ENCODE data around the gene P2RX6.
A peak's percentile ranks its signal among the peaks of the same experiment; 100 is the strongest.
"Not testable (repeated sequence)": the region's sequence is repeated elsewhere in the genome, so short reads cannot be mapped to it uniquely, and the experiment has no call there.

The P2RX6 gene

DNA sequence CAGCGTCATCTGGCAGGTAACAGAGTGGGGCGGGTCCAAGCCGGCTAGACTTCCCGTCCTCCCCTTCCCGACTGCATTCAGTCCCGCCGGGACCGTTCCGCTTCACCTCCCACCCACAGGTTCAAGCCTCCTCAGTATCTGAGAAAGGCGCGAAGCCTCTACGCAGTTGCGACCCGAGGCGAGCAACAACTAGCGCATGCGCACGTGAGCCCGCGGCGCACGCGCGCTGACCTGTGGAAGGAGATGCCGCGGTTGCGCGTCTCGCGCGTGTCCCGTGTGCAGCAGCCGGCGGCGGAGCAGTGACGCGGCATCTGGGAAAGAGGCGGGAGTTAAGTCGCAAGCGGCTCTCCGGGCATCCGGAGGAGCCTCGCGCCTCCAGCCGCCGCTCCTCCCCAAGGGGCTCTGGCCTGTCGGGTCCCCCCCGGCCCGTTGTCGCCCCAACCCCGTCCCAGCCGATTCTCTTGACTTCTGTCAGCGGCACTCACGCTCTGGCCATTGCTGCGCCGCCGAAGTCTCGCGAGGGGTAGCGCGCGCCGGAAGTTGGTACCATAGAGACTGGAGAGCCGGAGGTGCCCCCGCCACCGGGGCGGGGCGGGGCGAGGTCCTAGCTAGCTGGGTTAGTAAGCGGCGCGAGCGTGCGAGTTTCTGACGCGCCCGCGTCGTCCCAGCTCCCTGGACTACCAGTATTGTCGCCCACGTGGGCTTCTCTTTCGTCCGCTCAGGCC lies 13.2 kb upstream of the P2RX6 start, which contains the start of gene THAP7:
THAP7 (minus strand) TSS at position 518 of the 725 bp plus-strand sequence; CDS start at position 311, 207 bp downstream.
- peak within 1 kb of the TSS; percentile 99 for H3K27ac ChIP-seq (ENCODE audit: low read depth, low read length)
- no peaks in the 10 kb centered on the region for H3K9me3 ChIP-seq (ENCODE audit: control insufficient read depth in 1 of 2, low read length in 2 of 2)
- H3K36me3 ChIP-seq (ENCODE audit: control insufficient read depth in 1 of 2, insufficient read depth in 2 of 2, low read length in 2 of 2) = peaks cover 0 to 32% of the 10 kb centered on the region in 2 donors
- peak within 1 kb of the TSS; percentile 89 to 93 for H3K4me3 ChIP-seq (ENCODE audit: low read depth in 1 of 2, low read length in 2 of 2)
- no peaks in the 10 kb centered on the region for H3K27me3 ChIP-seq (ENCODE audit: control insufficient read depth in 1 of 2, insufficient read depth in 2 of 2, low read length in 2 of 2)
- peaks cover 25 to 36% of the 10 kb centered on the region in 2 donors for H3K4me1 ChIP-seq (ENCODE audit: control insufficient read depth in 1 of 2, insufficient read depth in 2 of 2, low read length in 2 of 2)
- H3K9ac ChIP-seq (ENCODE audit: low read depth in 1 of 2, low read length in 2 of 2) = peak within 1 kb of the TSS; percentile 93 to 94

DNA sequence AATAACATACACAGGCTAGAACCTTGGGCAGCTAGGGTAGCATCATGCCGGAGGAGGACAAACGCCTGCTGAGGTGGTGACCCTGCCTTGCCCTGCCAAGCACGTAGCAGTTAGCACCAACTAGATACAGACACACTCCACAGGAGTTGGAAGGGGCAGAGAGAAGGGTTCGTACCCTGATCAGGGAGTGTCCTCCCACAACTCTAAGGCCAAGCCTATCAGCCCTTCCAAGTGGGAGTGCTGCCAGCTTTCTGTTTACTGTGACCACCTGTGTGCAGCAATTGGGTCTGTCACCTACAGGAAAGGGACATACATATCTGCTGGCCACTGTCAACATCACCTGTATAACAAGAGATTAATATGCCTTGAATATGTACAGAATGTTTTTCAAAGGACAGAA lies 11.2 kb upstream of the P2RX6 start:
- Histone ChIP-seq H3K4me1 (ENCODE audit: control insufficient read depth in 1 of 2, insufficient read depth in 2 of 2, low read length in 2 of 2) (peaks cover 25 to 36% of the 10 kb centered on the region in 2 donors), H3K27ac (ENCODE audit: low read depth, low read length) (no peak overlapping the region), H3K4me3 (ENCODE audit: low read depth in 1 of 2, low read length in 2 of 2) (peak overlapping the region in 1 of 2 donors; percentile 22), H3K9me3 (ENCODE audit: control insufficient read depth in 1 of 2, low read length in 2 of 2) (no peaks in the 10 kb centered on the region), H3K9ac (ENCODE audit: low read depth in 1 of 2, low read length in 2 of 2) (no peak overlapping the region), H3K27me3 (ENCODE audit: control insufficient read depth in 1 of 2, insufficient read depth in 2 of 2, low read length in 2 of 2) (no peaks in the 10 kb centered on the region), H3K36me3 (ENCODE audit: control insufficient read depth in 1 of 2, insufficient read depth in 2 of 2, low read length in 2 of 2) (peaks cover 0 to 14% of the 10 kb centered on the region in 2 donors)

DNA sequence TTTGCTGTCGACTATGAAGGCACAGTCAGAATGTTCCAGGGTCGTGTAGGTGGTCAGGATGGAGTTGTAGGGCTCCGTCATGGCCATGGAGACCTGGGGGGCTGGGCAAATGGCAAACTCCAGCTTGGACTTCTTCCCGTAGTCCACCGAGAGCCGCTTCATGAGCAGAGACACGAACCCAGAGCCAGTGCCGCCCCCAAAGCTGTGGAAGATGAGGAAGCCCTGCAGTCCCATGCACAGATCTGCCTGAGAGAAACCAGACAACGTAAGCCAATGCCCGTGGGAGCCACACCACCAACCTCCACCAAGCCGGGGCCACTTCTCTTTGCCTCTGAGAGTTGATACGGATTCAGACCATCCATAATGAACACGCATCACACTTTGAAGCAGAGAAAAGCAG lies 5.8 kb upstream of the P2RX6 start:
- H3K27me3 ChIP-seq (ENCODE audit: control insufficient read depth in 1 of 2, insufficient read depth in 2 of 2, low read length in 2 of 2); H3K27ac ChIP-seq (ENCODE audit: low read depth, low read length); H3K9ac ChIP-seq (ENCODE audit: low read depth in 1 of 2, low read length in 2 of 2); H3K4me1 ChIP-seq (ENCODE audit: control insufficient read depth in 1 of 2, insufficient read depth in 2 of 2, low read length in 2 of 2); H3K9me3 ChIP-seq (ENCODE audit: control insufficient read depth in 1 of 2, low read length in 2 of 2); H3K36me3 ChIP-seq (ENCODE audit: control insufficient read depth in 1 of 2, insufficient read depth in 2 of 2, low read length in 2 of 2); H3K4me3 ChIP-seq (ENCODE audit: low read depth in 1 of 2, low read length in 2 of 2): not testable (repeated sequence)

DNA sequence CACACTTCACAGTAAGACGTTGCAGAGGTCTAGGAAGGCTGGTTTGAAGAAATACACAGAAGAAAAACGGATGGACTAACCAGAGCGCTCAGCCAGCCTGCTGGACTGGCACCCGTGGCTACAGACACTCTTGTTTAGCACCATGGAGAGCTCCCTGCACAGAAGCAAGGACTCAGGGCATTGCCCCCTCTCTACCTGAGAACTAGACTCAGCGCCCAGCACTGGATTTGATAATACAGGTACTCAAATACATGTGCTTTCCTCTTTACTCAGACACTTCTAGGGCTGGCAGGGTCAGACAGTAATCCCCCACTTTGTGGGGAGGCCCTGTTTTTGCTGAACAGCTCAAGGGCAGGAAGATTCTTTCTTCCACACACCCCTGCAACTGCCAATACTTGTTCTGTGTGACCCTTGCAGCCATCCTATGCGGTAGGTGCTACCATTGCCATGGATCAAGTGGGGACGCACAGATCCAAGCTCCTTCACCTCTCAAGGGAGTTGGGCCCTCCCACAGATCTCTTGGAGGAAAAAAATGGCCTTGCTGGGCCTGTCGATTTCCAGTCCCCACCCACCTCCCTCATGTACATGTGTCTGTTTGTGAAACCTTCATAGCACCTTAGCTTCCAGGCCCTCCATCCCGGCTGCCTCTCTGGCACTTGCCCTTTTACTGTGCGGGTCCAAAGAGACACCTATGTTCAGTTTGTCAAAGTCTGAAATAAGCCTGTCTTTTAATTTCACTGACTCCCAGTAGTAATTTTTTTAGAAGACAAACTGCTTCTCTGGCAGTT lies 5.1 kb upstream of the P2RX6 start:
- Histone ChIP-seq H3K4me1 (ENCODE audit: control insufficient read depth in 1 of 2, insufficient read depth in 2 of 2, low read length in 2 of 2) (peaks cover 11 to 12% of the 10 kb centered on the region in 2 donors), H3K9me3 (ENCODE audit: control insufficient read depth in 1 of 2, low read length in 2 of 2) (no peaks in the 10 kb centered on the region), H3K27me3 (ENCODE audit: control insufficient read depth in 1 of 2, insufficient read depth in 2 of 2, low read length in 2 of 2) (no peaks in the 10 kb centered on the region), H3K4me3 (ENCODE audit: low read depth in 1 of 2, low read length in 2 of 2) (no peak overlapping the region), H3K9ac (ENCODE audit: low read depth in 1 of 2, low read length in 2 of 2) (no peak overlapping the region), H3K27ac (ENCODE audit: low read depth, low read length) (no peak overlapping the region), H3K36me3 (ENCODE audit: control insufficient read depth in 1 of 2, insufficient read depth in 2 of 2, low read length in 2 of 2) (no peaks in the 10 kb centered on the region)

DNA sequence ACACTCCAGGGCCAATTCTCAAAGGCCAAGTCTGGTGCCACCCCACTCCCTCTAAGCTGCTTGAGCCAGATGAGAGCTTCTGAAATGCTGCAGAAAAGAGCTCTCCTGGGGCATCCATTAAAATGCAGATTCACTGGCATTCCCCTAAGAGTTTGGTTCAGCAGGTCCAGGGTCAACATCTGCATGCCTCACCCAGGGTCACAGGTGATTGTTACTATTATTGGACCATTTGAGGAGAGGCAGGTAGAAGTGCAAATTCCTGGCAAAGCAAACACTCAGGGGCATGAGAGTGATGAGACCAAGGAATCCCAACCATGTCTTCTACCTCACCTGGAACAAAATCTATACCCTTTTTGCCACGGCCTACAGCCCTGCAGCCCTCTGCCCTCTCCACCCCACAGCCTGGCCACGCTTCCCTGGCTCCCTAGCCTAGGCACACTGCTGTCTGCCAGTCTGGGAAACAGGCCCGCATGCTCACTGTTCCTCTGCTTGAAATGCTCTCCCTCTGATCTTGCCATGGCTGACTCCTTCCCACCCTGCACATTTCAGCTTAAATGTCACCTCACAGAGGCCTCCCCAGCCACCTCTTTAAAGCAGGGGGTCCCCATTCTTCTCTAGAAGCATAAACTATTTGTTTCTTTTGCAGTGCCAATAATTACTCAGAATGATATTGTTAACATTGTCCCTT lies 4.4 kb upstream of the P2RX6 start:
- H3K9ac ChIP-seq (ENCODE audit: low read depth in 1 of 2, low read length in 2 of 2) = no peak overlapping the region
- H3K27ac ChIP-seq (ENCODE audit: low read depth, low read length) = no peak overlapping the region
- no peak overlapping the region for H3K4me3 ChIP-seq (ENCODE audit: low read depth in 1 of 2, low read length in 2 of 2)
- no peaks in the 10 kb centered on the region for H3K9me3 ChIP-seq (ENCODE audit: control insufficient read depth in 1 of 2, low read length in 2 of 2)
- H3K27me3 ChIP-seq (ENCODE audit: control insufficient read depth in 1 of 2, insufficient read depth in 2 of 2, low read length in 2 of 2) = no peaks in the 10 kb centered on the region
- H3K4me1 ChIP-seq (ENCODE audit: control insufficient read depth in 1 of 2, insufficient read depth in 2 of 2, low read length in 2 of 2) = peaks cover 12 to 19% of the 10 kb centered on the region in 2 donors
- no peaks in the 10 kb centered on the region for H3K36me3 ChIP-seq (ENCODE audit: control insufficient read depth in 1 of 2, insufficient read depth in 2 of 2, low read length in 2 of 2)

DNA sequence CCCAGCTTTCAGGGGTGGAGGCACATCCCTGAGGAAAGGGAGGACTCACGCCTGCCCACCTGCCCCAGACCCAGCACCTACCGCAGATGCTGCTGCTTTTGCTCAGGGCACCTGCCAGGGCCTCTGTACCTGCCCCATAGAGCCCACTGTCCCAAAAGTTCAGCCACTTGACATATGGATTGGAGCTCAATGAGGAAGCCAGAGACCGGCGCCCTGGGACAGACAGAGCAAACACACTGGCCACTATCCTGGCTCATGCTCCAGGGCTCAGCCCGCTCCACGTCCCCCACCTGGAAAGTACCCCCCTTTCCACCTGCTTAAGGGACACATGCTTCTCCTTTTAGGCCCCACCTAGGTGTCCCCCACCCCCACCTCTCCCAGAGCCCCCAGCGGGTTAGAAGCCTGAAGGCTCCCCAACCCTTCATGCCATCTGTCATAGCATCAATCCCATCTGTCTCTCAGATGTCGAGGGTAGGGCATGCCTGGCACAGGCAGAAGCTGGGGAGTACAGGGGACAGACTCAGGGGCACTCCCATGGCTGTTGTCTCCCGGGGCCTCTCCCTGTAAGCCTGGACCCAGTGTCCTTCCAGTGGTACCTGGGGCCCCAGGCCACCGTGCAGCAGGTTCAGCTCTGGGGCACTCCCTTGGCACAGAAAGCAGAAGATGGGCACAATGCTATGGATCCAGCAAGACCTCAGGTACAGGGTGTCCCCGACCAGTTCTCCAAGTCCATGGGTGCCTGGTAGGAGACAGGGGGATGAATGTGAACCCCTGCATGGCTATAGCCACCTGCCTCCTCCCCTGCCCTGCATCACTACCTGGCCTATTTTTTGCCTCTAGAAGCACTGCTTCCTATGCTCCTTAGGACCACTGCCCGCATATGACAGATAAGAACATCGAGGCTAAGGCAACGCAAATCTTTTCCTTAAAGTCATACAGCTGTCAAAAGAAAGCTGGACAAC lies 2.2 kb upstream of the P2RX6 start:
- Histone ChIP-seq H3K27me3 (ENCODE audit: control insufficient read depth in 1 of 2, insufficient read depth in 2 of 2, low read length in 2 of 2) (no peaks in the 10 kb centered on the region), H3K4me1 (ENCODE audit: control insufficient read depth in 1 of 2, insufficient read depth in 2 of 2, low read length in 2 of 2) (peaks cover 12 to 29% of the 10 kb centered on the region in 2 donors), H3K4me3 (ENCODE audit: low read depth in 1 of 2, low read length in 2 of 2) (no peak overlapping the region), H3K27ac (ENCODE audit: low read depth, low read length) (no peak overlapping the region), H3K36me3 (ENCODE audit: control insufficient read depth in 1 of 2, insufficient read depth in 2 of 2, low read length in 2 of 2) (no peaks in the 10 kb centered on the region), H3K9me3 (ENCODE audit: control insufficient read depth in 1 of 2, low read length in 2 of 2) (no peaks in the 10 kb centered on the region), H3K9ac (ENCODE audit: low read depth in 1 of 2, low read length in 2 of 2) (no peak overlapping the region)

DNA sequence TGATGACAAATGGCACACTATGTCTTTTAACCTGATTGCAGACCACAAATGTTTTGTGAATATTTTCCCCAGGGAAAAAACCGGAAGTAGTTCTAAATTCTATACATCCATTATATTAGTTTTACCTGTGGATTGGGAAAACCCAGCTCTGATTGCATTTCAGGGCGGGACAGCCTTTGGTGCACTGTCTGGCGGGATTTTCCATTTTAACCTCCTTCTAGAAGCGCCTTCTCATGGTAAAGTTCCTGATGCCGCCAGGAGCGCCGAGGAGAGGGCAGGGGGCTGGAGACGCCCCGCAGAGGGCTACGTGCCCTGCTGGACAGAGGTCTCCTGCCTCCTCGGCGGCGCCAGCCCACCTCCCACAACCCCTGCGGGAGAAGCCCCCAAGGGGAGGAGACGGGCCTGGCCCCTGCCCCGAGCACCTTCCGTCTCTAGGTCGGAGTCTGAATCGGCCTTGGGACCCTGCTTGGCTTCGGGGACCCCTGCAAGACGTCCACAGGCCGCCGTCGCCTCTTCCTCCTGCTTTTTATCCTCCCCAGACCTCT lies 1.2 kb upstream of the P2RX6 start:
- Histone ChIP-seq H3K27me3 (ENCODE audit: control insufficient read depth in 1 of 2, insufficient read depth in 2 of 2, low read length in 2 of 2) (no peaks in the 10 kb centered on the region), H3K27ac (ENCODE audit: low read depth, low read length) (no peak overlapping the region), H3K4me3 (ENCODE audit: low read depth in 1 of 2, low read length in 2 of 2) (peak overlapping the region; percentile 42 to 54), H3K9ac (ENCODE audit: low read depth in 1 of 2, low read length in 2 of 2) (peak overlapping the region in 1 of 2 donors; percentile 34), H3K36me3 (ENCODE audit: control insufficient read depth in 1 of 2, insufficient read depth in 2 of 2, low read length in 2 of 2) (no peaks in the 10 kb centered on the region), H3K4me1 (ENCODE audit: control insufficient read depth in 1 of 2, insufficient read depth in 2 of 2, low read length in 2 of 2) (peaks cover 12 to 29% of the 10 kb centered on the region in 2 donors), H3K9me3 (ENCODE audit: control insufficient read depth in 1 of 2, low read length in 2 of 2) (no peaks in the 10 kb centered on the region)

DNA sequence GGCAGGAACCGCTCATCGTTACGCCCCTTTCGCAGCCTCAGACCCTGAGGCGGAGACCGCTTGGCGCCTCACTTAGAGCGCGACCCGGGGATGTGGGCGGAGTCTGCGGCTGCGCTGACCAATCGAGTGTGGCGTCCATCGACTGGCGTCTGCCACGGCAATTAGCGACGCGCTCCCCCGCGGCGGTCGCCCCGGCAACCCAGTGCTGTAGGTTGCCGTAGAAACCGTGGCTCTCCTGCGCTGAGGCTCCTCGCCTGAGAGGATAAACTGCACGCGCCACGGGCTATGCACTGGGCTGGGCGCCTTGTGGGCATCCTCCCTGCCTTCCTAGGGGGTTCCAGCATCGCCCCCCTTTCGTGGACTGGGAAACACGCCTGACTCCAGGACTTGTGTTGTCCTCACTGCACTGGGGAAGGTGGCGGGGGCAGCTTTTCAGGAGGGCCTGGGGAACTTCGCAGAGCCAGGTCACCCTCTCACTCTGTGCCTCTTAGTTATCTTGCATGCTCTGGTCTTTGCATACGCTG lies 701 bp upstream of the P2RX6 start:
- Histone ChIP-seq H3K9ac (ENCODE audit: low read depth in 1 of 2, low read length in 2 of 2) (peak overlapping the region in 1 of 2 donors; percentile 34), H3K36me3 (ENCODE audit: control insufficient read depth in 1 of 2, insufficient read depth in 2 of 2, low read length in 2 of 2) (no peaks in the 10 kb centered on the region), H3K4me1 (ENCODE audit: control insufficient read depth in 1 of 2, insufficient read depth in 2 of 2, low read length in 2 of 2) (peaks cover 12 to 29% of the 10 kb centered on the region in 2 donors), H3K4me3 (ENCODE audit: low read depth in 1 of 2, low read length in 2 of 2) (peak overlapping the region; percentile 42 to 54), H3K27ac (ENCODE audit: low read depth, low read length) (no peak overlapping the region), H3K9me3 (ENCODE audit: control insufficient read depth in 1 of 2, low read length in 2 of 2) (no peaks in the 10 kb centered on the region), H3K27me3 (ENCODE audit: control insufficient read depth in 1 of 2, insufficient read depth in 2 of 2, low read length in 2 of 2) (no peaks in the 10 kb centered on the region)

DNA sequence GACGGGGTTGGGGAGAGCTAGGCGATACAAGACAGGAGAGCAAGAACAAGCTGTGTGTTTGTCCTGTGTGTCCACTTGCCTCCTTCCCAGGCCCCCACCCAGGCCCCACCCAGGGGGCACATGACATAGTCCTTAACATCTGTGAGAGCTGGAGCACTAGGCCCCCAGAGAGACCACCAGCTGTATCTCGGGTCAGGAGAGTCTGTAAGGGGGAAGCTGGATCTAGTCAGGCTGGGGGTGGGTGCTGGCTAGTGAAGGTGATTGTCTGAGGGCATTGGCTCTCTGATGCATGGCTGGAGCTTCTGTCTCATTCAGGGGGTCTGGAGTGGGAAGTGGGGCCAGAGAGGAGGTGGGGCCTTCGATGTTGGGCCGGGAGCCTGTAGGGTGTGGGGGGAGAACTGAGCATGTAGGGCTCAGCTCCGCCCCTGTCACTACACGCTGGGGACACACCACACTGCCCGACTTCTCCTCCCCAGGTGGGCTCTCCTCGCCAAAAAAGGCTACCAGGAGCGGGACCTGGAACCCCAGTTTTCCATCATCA lies 571 bp downstream of the P2RX6 start:
- Histone ChIP-seq H3K9me3 (ENCODE audit: control insufficient read depth in 1 of 2, low read length in 2 of 2) (no peaks in the 10 kb centered on the region), H3K4me1 (ENCODE audit: control insufficient read depth in 1 of 2, insufficient read depth in 2 of 2, low read length in 2 of 2) (peaks cover 12 to 29% of the 10 kb centered on the region in 2 donors), H3K27ac (ENCODE audit: low read depth, low read length) (no peak overlapping the region), H3K9ac (ENCODE audit: low read depth in 1 of 2, low read length in 2 of 2) (no peak overlapping the region), H3K4me3 (ENCODE audit: low read depth in 1 of 2, low read length in 2 of 2) (no peak overlapping the region), H3K27me3 (ENCODE audit: control insufficient read depth in 1 of 2, insufficient read depth in 2 of 2, low read length in 2 of 2) (no peaks in the 10 kb centered on the region), H3K36me3 (ENCODE audit: control insufficient read depth in 1 of 2, insufficient read depth in 2 of 2, low read length in 2 of 2) (no peaks in the 10 kb centered on the region)
